Activated T-helper 1 cell treated with Interleukin-2 at 50 U/mL for 16 hours (primary cell): Measurements from ENCODE around the gene MAP3K13.
"Not testable (repeated sequence)": the region's sequence is repeated elsewhere in the genome, so short reads cannot be mapped to it uniquely, and the experiment has no call there.

ENCODE experiments used
- DNase-seq: peaks from one replicate; pipeline ENCODE4 v3.0.0-alpha.2; 2020; ENCODE audit warnings: low read depth

MAP3K13 gene

GRCh38 chr3:185342459-185343174, 20.3 kb upstream of the MAP3K13 start:
- no peak for DNase-seq

- no peak for DNase-seq
These were observed 15.5 kb upstream of the MAP3K13 start for GRCh38 chr3:185347399-185347798.

GRCh38 chr3:185350841-185351240, 12.1 kb upstream of the MAP3K13 start:
- no peak for DNase-seq

GRCh38 chr3:185351396-185351795, 11.5 kb upstream of the MAP3K13 start:
- no peak for DNase-seq

GRCh38 chr3:185353225-185353624, 9.7 kb upstream of the MAP3K13 start:
- no peak for DNase-seq

DNA sequence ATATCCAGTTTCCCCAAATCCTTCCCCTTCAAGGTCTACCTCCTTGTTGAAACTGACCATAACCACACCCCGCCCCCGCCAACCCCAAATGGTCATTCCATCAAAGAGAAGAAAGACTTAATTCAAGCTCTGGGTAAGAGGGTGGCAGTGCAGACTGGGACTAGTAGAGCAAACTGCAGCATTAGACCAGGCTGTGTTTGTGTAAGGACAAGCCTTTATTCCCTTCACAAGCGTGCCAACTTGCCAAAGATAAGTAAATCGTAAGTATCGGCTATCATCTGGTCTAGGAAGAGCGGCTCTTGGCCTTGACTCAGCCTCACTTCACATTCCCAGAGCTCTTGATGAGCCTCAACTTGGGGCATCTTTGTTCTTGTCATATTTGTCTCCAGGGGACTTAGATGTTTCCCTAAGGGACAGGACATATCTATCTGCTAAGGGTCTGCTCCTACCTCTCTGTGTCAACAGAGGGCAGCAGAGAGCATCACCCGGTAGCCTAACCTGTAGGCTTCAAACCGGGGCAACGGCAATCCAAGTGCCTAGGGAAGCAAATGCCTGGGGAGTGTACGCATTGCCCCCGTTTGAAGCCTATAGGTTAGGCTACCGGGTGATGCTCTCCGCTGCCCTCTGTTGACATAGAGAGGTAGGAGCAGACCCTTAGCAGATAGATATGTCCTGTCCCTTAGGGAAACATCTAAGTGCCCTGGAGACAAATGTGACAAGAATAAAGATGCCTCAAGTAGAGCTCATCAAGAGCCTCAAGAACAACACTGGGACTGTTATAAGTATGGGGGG, 8.9 kb upstream of the MAP3K13 start:
- no peak for DNase-seq

- DNase-seq = no peak
These were observed 6.4 kb upstream of the MAP3K13 start for GRCh38 chr3:185356499-185356898.

DNA sequence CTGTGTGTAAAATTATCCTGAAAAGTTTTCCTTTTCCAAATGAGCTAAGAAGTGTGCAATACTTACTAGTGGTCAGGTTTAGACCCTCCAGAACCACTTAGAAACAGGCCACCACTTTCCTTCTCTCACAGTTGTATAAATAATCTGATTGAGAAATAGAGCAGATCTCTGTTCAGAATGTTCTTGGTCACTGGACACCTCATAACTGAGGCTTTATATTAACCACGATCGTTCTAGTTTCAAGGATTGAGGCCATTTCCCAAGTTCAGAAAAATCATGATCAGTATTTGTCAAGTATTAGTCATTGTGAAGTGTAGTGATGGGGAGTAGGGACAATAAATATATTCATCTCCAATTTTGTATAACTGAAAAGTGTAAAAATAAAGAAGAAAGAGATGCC, 1.0 kb upstream of the MAP3K13 start:
- no peak for DNase-seq

- no peak for DNase-seq
These were observed 797 bp downstream of the MAP3K13 start for GRCh38 chr3:185363662-185364203.

DNA sequence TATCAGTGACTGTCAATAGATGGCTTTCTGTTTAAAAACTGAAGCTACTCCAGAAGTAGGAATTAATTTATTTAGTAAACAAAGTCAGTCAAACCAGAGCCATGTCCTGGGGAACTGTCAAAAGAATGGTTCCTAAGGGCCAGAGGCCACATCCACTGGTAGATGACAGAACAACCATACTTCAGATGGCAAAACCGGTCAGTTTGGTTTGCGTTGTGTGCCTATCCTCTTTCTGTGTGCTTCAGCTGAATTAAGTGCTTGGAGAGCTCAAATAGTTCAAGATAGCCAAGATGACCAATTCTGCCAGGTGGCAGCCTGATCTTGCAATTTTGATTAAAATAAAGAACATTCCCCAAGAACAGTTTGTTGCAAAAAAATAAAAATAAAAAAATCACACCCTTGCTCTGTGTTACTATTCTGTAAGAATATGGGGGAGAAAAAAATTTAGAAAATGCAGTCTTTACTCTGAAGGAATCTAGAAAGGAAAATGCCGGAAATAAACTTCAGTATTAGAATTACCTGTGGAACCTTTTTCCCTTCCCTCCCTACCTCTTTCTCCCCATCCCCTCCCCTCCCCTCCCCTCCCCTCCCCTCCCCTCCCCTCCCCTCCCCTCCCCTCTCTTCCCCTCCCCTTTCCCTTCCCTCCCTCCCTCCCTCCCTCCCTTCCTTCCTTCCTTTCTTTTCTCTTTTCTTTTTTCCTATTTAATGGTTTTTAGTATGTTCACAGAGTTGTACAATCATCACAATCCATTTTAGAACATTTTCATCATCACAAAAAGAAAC, 2.5 kb downstream of the MAP3K13 start:
- no peak for DNase-seq

DNA sequence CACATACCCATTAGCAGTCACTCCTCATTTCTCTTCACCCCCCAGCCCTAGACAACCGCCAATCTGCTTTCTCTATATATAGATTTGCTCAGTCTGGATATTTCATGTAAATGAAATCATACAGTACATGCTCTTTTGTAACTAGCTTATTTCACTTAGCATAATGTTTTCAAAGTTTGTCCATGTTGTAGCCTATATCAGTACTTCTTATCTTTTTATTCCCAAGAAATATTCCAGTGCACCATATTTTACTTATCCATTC, 3.1 kb downstream of the MAP3K13 start:
- no peak for DNase-seq

GRCh38 chr3:185366913-185367312, 4.0 kb downstream of the MAP3K13 start:
- DNase-seq = no peak

GRCh38 chr3:185370349-185370748, 7.4 kb downstream of the MAP3K13 start:
- DNase-seq = not testable (repeated sequence)

- DNase-seq = no peak
These were observed 8.6 kb downstream of the MAP3K13 start for GRCh38 chr3:185371306-185372074.

DNA sequence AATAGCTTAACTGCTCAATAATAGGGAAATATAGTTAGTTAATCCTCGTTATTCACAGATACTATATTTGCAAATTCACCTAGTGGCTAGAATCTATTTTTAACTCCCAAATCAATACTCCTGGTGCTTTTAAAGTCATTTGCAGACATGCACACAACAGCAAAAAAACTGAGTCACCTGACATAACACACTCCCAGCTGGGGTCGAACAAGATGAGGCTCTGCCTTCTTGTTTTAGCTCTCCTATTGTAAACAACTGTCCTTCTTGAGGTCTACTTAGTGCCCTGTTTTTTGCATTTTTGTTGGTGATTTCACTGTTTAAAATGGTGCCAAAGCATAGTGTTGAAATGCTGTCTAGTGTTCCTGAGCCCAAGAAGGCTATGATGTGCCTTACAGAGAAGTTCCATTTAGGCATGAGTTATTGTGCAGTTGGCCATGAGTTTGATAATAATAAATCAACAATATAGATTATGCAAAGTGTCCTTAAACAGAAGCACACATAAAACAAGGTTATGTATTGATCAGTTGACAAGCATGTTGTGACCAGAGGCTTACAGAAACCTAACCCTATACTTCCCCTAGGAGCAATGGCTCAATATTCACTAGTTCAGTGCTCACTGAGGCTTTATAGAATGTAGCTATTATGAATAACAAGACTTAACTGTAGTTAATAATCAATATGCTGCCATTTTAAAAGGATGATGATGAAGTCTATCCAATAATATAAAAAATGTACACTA, 18.6 kb downstream of the MAP3K13 start:
- no peak for DNase-seq

DNA sequence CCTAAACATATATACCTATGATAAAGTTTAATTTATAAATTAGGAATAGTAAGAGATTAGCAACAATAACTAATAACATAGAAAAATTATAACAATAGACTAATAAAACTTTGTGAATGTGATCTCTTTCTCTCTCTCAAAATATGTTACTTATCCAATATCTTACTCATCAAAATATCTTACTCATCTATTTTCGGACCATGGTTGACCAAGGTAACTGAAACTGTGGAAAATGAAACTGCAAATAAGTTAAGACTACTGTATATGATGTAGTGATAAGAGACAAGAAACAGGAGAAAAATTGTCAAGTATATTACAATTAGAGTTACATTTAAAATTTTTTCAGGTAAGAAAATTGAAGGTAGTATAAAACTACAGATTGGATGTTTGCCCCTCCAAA, 19.2 kb downstream of the MAP3K13 start:
- DNase-seq = no peak

DNA sequence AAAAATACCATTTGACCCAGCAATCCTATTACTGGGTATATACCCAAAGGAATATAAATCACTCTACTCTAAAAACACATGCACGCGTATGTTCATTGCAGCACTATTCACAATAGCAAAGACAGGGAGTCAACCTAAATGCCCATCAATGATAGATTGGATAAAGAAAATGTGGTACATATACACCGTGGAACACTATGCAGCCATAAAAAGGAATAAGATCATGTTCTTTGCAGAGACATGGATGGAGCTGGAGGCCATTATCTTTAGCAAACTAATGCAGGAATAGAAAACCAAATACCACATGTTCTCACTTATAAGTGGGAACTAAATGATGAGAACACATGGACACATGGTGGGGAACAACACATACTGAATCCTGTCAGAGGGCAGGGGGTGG, 23.6 kb downstream of the MAP3K13 start:
- not testable (repeated sequence) for DNase-seq

GRCh38 chr3:185387646-185388045, 24.7 kb downstream of the MAP3K13 start:
- no peak for DNase-seq

- no peak for DNase-seq
These were observed 30.1 kb downstream of the MAP3K13 start for GRCh38 chr3:185393055-185393454.

GRCh38 chr3:185397676-185398075, 34.7 kb downstream of the MAP3K13 start:
- no peak for DNase-seq
